ENCODE results near the gene LSM14A. TPM values are rescaled to one million over a fixed set of nuclear protein-coding genes. Genes with fewer than 3 reads are reported as not detected.

Gene LSM14A
- total RNA-seq, 1 experiment from 2014 or later, result 199 TPM

DNA sequence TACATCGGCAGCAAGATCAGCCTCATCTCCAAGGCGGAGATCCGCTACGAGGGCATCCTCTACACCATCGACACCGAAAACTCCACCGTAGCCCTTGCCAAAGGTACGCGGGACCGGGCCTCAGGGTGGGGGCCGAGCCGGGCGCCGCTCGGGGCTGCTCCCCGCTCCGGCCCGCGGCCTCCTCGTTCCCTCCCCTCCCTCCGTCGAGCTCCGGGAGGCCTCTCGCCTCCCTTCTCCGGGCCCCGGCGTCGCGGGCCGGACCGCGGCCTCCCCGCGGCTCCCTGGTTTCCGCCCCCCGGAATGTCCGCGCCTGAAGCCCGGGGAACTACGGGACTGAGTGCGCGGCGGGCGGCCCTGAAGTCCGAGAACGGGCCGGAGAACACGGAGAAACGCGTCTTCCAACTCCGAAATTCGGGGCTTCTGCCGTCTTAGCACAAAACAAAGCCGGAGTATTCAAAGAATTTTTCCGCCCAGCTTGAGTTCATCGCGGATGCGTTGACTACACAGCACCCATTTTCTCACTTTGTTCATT, 423 bp downstream of the LSM14A start:
- peaks cover 5 to 22% (median 18%) of the 10 kb centered on the region in 3 experiments; a peak in 6 of 7 replicates for H3K36me3 Mint-ChIP-seq (ENCODE audit: insufficient read depth in 1 of 3, low read depth in 3 of 3)
- no peaks in the 10 kb centered on the region for H3K27me3 ChIP-seq (ENCODE audit: insufficient read depth, low read length)
- no peak overlapping the region for H2BK12ac ChIP-seq (ENCODE audit: insufficient read length, low read depth, low read length)
- no peaks in the 10 kb centered on the region for H4K20me1 ChIP-seq (ENCODE audit: control insufficient read depth, insufficient read depth, insufficient read length)
- H3K9me3 Mint-ChIP-seq, result peaks cover 0 to 4% of the 10 kb centered on the region in 2 experiments; a peak in 1 of 5 replicates
- peak overlapping the region; percentile 69 for H3K56ac ChIP-seq (ENCODE audit: insufficient read length, low read depth, low read length)
- H4K8ac ChIP-seq (replicated peaks; ENCODE audit: insufficient read length, low read depth, low read length), result no peak overlapping the region
- no peaks in the 10 kb centered on the region for H3K9me3 ChIP-seq (ENCODE audit: control insufficient read depth, low read depth, low read length)
- no peak overlapping the region for H2BK15ac ChIP-seq (ENCODE audit: low read depth, low read length)
- peak overlapping the region; percentile 98 for H3K9ac ChIP-seq (ENCODE audit: extremely low read depth, insufficient read length, low read length)
- H2BK20ac ChIP-seq (ENCODE audit: low read depth, low read length, poor library complexity, severe bottlenecking), result no peak overlapping the region
- peak overlapping the region; percentile 99 to 100 (median 100) for H3K27ac Mint-ChIP-seq
- H3K4me1 Mint-ChIP-seq, result peaks cover 25 to 43% of the 10 kb centered on the region in 2 experiments
- peak overlapping the region; percentile 3 for H2BK120ac ChIP-seq (ENCODE audit: low read depth, low read length, poor library complexity, severe bottlenecking)
- peak overlapping the region; percentile 98 for H3K14ac ChIP-seq (ENCODE audit: insufficient read depth, low read length)
- peaks cover 23% of the 10 kb centered on the region; the same call in 1 of the 2 replicates for H3K79me2 ChIP-seq (ENCODE audit: insufficient read depth, low read length)
- peaks cover 2% of the 10 kb centered on the region; the same call in 1 of the 2 replicates for H3K27me3 Mint-ChIP-seq (ENCODE audit: low read depth)
- peak overlapping the region; percentile 76 for H3K27ac ChIP-seq (ENCODE audit: insufficient read length, low read depth, low read length)
- WGBS (ENCODE audit: extremely low coverage, insufficient read length, low lambda C conversion rate), result no CpG with 5 or more reads among the region's 58 CpGs
- peak overlapping the region; percentile 57 for H4K5ac ChIP-seq (ENCODE audit: insufficient read length, low read depth, low read length)
- no peak overlapping the region for H2AK5ac ChIP-seq (ENCODE audit: insufficient read length, low read length)
- TF ChIP-seq, protein P1, sequence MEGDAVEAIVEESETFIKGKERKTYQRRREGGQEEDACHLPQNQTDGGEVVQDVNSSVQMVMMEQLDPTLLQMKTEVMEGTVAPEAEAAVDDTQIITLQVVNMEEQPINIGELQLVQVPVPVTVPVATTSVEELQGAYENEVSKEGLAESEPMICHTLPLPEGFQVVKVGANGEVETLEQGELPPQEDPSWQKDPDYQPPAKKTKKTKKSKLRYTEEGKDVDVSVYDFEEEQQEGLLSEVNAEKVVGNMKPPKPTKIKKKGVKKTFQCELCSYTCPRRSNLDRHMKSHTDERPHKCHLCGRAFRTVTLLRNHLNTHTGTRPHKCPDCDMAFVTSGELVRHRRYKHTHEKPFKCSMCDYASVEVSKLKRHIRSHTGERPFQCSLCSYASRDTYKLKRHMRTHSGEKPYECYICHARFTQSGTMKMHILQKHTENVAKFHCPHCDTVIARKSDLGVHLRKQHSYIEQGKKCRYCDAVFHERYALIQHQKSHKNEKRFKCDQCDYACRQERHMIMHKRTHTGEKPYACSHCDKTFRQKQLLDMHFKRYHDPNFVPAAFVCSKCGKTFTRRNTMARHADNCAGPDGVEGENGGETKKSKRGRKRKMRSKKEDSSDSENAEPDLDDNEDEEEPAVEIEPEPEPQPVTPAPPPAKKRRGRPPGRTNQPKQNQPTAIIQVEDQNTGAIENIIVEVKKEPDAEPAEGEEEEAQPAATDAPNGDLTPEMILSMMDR (conservative IDR thresholded peaks at IDR 0.05), result no peak
- no peak overlapping the region for H2AFZ ChIP-seq (ENCODE audit: low read length)
- peaks cover 9% of the 10 kb centered on the region for H3K23me2 ChIP-seq (ENCODE audit: insufficient read length, low read depth, low read length, poor library complexity, severe bottlenecking)
- peak overlapping the region; percentile 88 for H2BK5ac ChIP-seq (ENCODE audit: insufficient read length, low read length)
- H3K18ac ChIP-seq (ENCODE audit: insufficient read length, low read depth, low read length), result peak overlapping the region; percentile 94
- peak overlapping the region; percentile 15 for H3K23ac ChIP-seq (ENCODE audit: insufficient read length, low read depth, low read length)
- peak overlapping the region; percentile 95 for H4K91ac ChIP-seq (ENCODE audit: insufficient read length, low read depth, low read length)
- peak overlapping the region; percentile 93 to 96 for H3K4me3 Mint-ChIP-seq
- H3K79me1 ChIP-seq (ENCODE audit: insufficient read depth, low read depth, low read length, poor library complexity, severe bottlenecking), result no peaks in the 10 kb centered on the region
- peak overlapping the region; percentile 89 for H3K4me2 ChIP-seq (ENCODE audit: insufficient read depth, insufficient read length, low read length)
- H3K4me1 ChIP-seq (ENCODE audit: insufficient read depth, low read length), result no peaks in the 10 kb centered on the region; the same call in 1 of the 2 replicates
- no peak overlapping the region for H3T11ph ChIP-seq (ENCODE audit: low read length)
- peak overlapping the region; percentile 54 for H3K4ac ChIP-seq (ENCODE audit: low read depth, low read length)
- DNase-seq, result no peak

All from H9 (cell line).